Retina (tissue), 1 donor: ENCODE measurements around the gene OAS3.
"Not testable (repeated sequence)": the region's sequence is repeated elsewhere in the genome, so short reads cannot be mapped to it uniquely, and the experiment has no call there.

ENCODE experiments used
- DNase-seq: peaks from one replicate; pipeline ENCODE4 v3.0.0-alpha.2; 2016

Gene OAS3

GRCh38 chr12:112937741-112938719 is at the start of gene OAS3:
OAS3 (plus strand) TSS chr12:112938474; CDS start chr12:112938531, 57 bp downstream.
- peak; percentile 85 for DNase-seq

GRCh38 chr12:112891093-112892024 is 46.9 kb upstream of the OAS3 start:
- no peak for DNase-seq

GRCh38 chr12:112892856-112893255 is 45.4 kb upstream of the OAS3 start:
- DNase-seq, result no peak

- DNase-seq, result no peak
Observed at GRCh38 chr12:112894128-112894527, 44.1 kb upstream of the OAS3 start.

GRCh38 chr12:112898380-112898779 is 39.9 kb upstream of the OAS3 start:
- no peak for DNase-seq

- DNase-seq, result peak; percentile 22
Observed at GRCh38 chr12:112900298-112901145, 37.8 kb upstream of the OAS3 start.

GRCh38 chr12:112901271-112901670 is 37.0 kb upstream of the OAS3 start:
- no peak for DNase-seq

- DNase-seq, result no peak
Observed at GRCh38 chr12:112904571-112904970, 33.7 kb upstream of the OAS3 start.

GRCh38 chr12:112905451-112906089 is 32.7 kb upstream of the OAS3 start:
- DNase-seq, result no peak

GRCh38 chr12:112906712-112907414 is 31.4 kb upstream of the OAS3 start, which contains the start of gene OAS1:
OAS1 (plus strand) TSS chr12:112906962; CDS start chr12:112907040, 78 bp downstream.
- DNase-seq, result no peak

GRCh38 chr12:112907415-112908157 is 30.7 kb upstream of the OAS3 start:
- DNase-seq, result no peak

- DNase-seq, result peak; percentile 20
Observed at GRCh38 chr12:112908548-112908947, 29.7 kb upstream of the OAS3 start.

- no peak for DNase-seq
Observed at GRCh38 chr12:112909693-112910092, 28.6 kb upstream of the OAS3 start.

- no peak for DNase-seq
Observed at GRCh38 chr12:112913038-112913688, 25.1 kb upstream of the OAS3 start.

GRCh38 chr12:112913888-112914287 is 24.4 kb upstream of the OAS3 start:
- DNase-seq, result not testable (repeated sequence)

- DNase-seq, result no peak
Observed at GRCh38 chr12:112916270-112916669, 22.0 kb upstream of the OAS3 start.

- no peak for DNase-seq
Observed at GRCh38 chr12:112919121-112919520, 19.2 kb upstream of the OAS3 start.

GRCh38 chr12:112924986-112925385 is 13.3 kb upstream of the OAS3 start:
- no peak for DNase-seq

- DNase-seq, result not testable (repeated sequence)
Observed at GRCh38 chr12:112926416-112927033, 11.7 kb upstream of the OAS3 start.
